Fibroblast of lung (primary cell): ENCODE results near the gene GCHFR.

Experiments used
- CTCF ChIP-seq, 2 donors: IDR thresholded peaks in 1 of 2; conservative IDR thresholded peaks in 1 of 2; 1 replicate in 1 of 2; 2 replicates in 1 of 2; pipeline ENCODE4 v1.5.1; 2011 to 2012; ENCODE audit warnings: low read length in 2 of 2, control low read depth in 1 of 2, inconsistent platforms in 1 of 2, low read depth in 1 of 2, mild to moderate bottlenecking in 1 of 2
- EZH2 ChIP-seq: IDR thresholded peaks from 2 replicates; pipeline ENCODE4 v1.5.1; 2012; ENCODE audit warnings: low read length, control low read depth, mild to moderate bottlenecking; ENCODE audit errors: missing control alignments

- TF ChIP-seq CTCF (conservative IDR thresholded peaks at IDR 0.05 in 1 of 2, IDR thresholded peaks at IDR 0.05 in 1 of 2; ENCODE audit: low read depth in 1 of 2, low read length in 2 of 2) (no peak), EZH2 (no peak)
These were observed 26.9 kb downstream of the GCHFR start for GRCh38 chr15:40790718-40791117.
